Neural cell (in vitro differentiated cells): ENCODE data around the gene JMJD7. TPM values are rescaled to one million over a fixed set of nuclear protein-coding genes. Genes with fewer than 3 reads are reported as not detected.

ENCODE experiments used
- H2AFZ ChIP-seq: fragments of 200-600, 300-800 bp; sonication (generic), shearing (Covaris generic); 2 replicates; pipeline ENCODE4 v1.6.0; 2014; ENCODE audit warnings: low read depth, mild to moderate bottlenecking, antibody characterized with exemption, low read length, moderate library complexity
- H3F3A ChIP-seq: fragments of 200-600 bp; shearing (Covaris generic); 2 replicates; pipeline ENCODE4 v1.6.1; 2016; ENCODE audit warnings: mild to moderate bottlenecking, moderate library complexity, mixed read lengths, antibody characterized with exemption, low read length; ENCODE audit not compliant: insufficient read depth, poor library complexity, severe bottlenecking
- H3K27ac ChIP-seq: fragments of 200-600, 300-800 bp; sonication (generic), shearing (Covaris generic); 2 replicates; pipeline ENCODE4 v1.5.1; 2014; ENCODE audit warnings: mild to moderate bottlenecking, low read length, moderate library complexity
- H3K27me3 ChIP-seq: fragments of 300-800, 200-600 bp; sonication (generic), shearing (Covaris generic); 2 replicates; pipeline ENCODE4 v1.6.0; 2014; ENCODE audit warnings: mild to moderate bottlenecking, low read depth, low read length, moderate library complexity; ENCODE audit not compliant: insufficient read depth
- H3K36me3 ChIP-seq: fragments of 300-800, 200-600 bp; sonication (generic), shearing (Covaris generic); 2 replicates; pipeline ENCODE4 v1.5.1; 2014; ENCODE audit warnings: mild to moderate bottlenecking, antibody characterized with exemption, low read length, moderate library complexity; ENCODE audit not compliant: insufficient read depth
- H3K4me2 ChIP-seq: fragments of 300-800, 200-600 bp; sonication (generic), shearing (Covaris generic); 2 replicates; pipeline ENCODE4 v1.6.0; 2014; ENCODE audit warnings: mild to moderate bottlenecking, low read length
- H3K4me3 ChIP-seq: fragments of 300-800, 200-600 bp; sonication (generic), shearing (Covaris generic); 2 replicates; pipeline ENCODE4 v1.5.1; 2014; ENCODE audit warnings: mild to moderate bottlenecking, low read length, moderate library complexity
- H3K79me2 ChIP-seq: fragments of 200-600 bp; shearing (Covaris generic); replicated peaks from 2 replicates; pipeline ENCODE4 v1.6.0; 2014; ENCODE audit warnings: mild to moderate bottlenecking, low read length, moderate library complexity; ENCODE audit not compliant: insufficient read depth
- H3K9ac ChIP-seq: fragments of 300-800, 200-600 bp; sonication (generic), shearing (Covaris generic); 2 replicates; pipeline ENCODE4 v1.6.1; 2016; ENCODE audit warnings: mild to moderate bottlenecking, low read length, mixed read lengths
- H3K9me2 ChIP-seq: fragments of 200-600 bp; shearing (Covaris generic); 2 replicates; pipeline ENCODE4 v1.6.1; 2016; ENCODE audit warnings: mild to moderate bottlenecking, low read length, mixed read lengths; ENCODE audit not compliant: insufficient read depth
- H3K9me3 ChIP-seq: fragments of 200-600, 300-800 bp; sonication (generic), shearing (Covaris generic); 2 replicates; pipeline ENCODE4 v1.6.1; 2016; ENCODE audit warnings: mild to moderate bottlenecking, mixed run types, low read length, moderate library complexity, mixed read lengths
- H4K20me1 ChIP-seq: fragments of 200-600 bp; shearing (Covaris generic); 2 replicates; pipeline ENCODE4 v1.6.1; 2016; ENCODE audit warnings: mild to moderate bottlenecking, mixed run types; ENCODE audit not compliant: insufficient read depth
- CTCF ChIP-seq: fragments of 450-650 bp; IDR thresholded peaks from 2 replicates; pipeline ENCODE4 v1.5.1; 2014; ENCODE audit warnings: antibody characterized with exemption, mild to moderate bottlenecking, moderate library complexity; ENCODE audit not compliant: poor library complexity, severe bottlenecking
- EP300 ChIP-seq: fragments of 450-650 bp; conservative IDR thresholded peaks from 2 replicates; pipeline ENCODE4 v1.6.1; 2014; ENCODE audit warnings: antibody characterized with exemption, mild to moderate bottlenecking, moderate library complexity; ENCODE audit not compliant: poor library complexity, severe bottlenecking
- EZH2 ChIP-seq: fragments of 200-600, 300-800 bp; shearing (Covaris generic), sonication (generic); IDR thresholded peaks from 2 replicates; pipeline ENCODE4 v1.6.1; 2014; ENCODE audit warnings: antibody characterized with exemption, low read length, borderline replicate concordance, mild to moderate bottlenecking; ENCODE audit not compliant: insufficient read depth, poor library complexity, severe bottlenecking
- MXI1 ChIP-seq: fragments of 450-650 bp; conservative IDR thresholded peaks from 2 replicates; pipeline ENCODE4 v1.6.1; 2014; ENCODE audit warnings: antibody characterized with exemption, mild to moderate bottlenecking; ENCODE audit not compliant: poor library complexity, severe bottlenecking
- POLR2AphosphoS5 ChIP-seq: IDR thresholded peaks from 2 replicates; pipeline ENCODE4 v1.6.1; 2012
- RAD21 ChIP-seq: fragments of 450-650 bp; conservative IDR thresholded peaks from 2 replicates; pipeline ENCODE4 v1.6.1; 2014; ENCODE audit warnings: antibody characterized with exemption, mild to moderate bottlenecking, moderate library complexity
- REST ChIP-seq: IDR thresholded peaks from 2 replicates; pipeline ENCODE4 v1.6.1; 2012; ENCODE audit warnings: borderline replicate concordance
- SMC3 ChIP-seq: fragments of 450-650 bp; conservative IDR thresholded peaks from 2 replicates; pipeline ENCODE4 v1.6.1; 2014; ENCODE audit warnings: antibody characterized with exemption, mild to moderate bottlenecking, moderate library complexity; ENCODE audit not compliant: poor library complexity
- TAF1 ChIP-seq: IDR thresholded peaks from 2 replicates; pipeline ENCODE4 v1.6.1; 2012; ENCODE audit warnings: low read depth
- polyA plus RNA-seq: library from polyadenylated mRNA; depleted of rRNA; stranded (reverse); fragments of >200 nt; gene quantifications from 2 replicates; pipeline ENCODE4 v1.2.3, GENCODE V29; 2014

Gene JMJD7
- polyA plus RNA-seq, 1 donor from 2014 or later: 14.0 TPM

- Histone ChIP-seq H3K4me2 (no peak within 1 kb of the TSS), H3K9ac (no peak within 1 kb of the TSS), H3K9me3 (no peaks in the 10 kb centered on the region), H3K27ac (no peak within 1 kb of the TSS), H2AFZ (no peak within 1 kb of the TSS), H3K9me2 (no peaks in the 10 kb centered on the region), H3K27me3 (no peaks in the 10 kb centered on the region), H3F3A (no peaks in the 10 kb centered on the region), H4K20me1 (no peaks in the 10 kb centered on the region), H3K36me3 (no peaks in the 10 kb centered on the region), H3K4me3 (no peak within 1 kb of the TSS), H3K79me2 (no peaks in the 10 kb centered on the region)
- no peak for TF ChIP-seq CTCF
Observed at GRCh38 chr15:41838400-41838897, 10.6 kb downstream of the JMJD7 start, which contains the start of gene PLA2G4B. TSS of gene PLA2G4B (plus strand) at chr15:41838847. CDS start at chr15:41838914, 67 bp downstream.

GRCh38 chr15:41839781-41840491, 12.0 kb downstream of the JMJD7 start:
- no peak for TF ChIP-seq REST
- TF ChIP-seq EZH2: no peak
- TF ChIP-seq TAF1: no peak
- TF ChIP-seq EP300: no peak
- TF ChIP-seq RAD21: no peak
- no peak for TF ChIP-seq POLR2AphosphoS5
- no peak for TF ChIP-seq CTCF
- no peak for TF ChIP-seq MXI1
- TF ChIP-seq SMC3: no peak
- no peaks in the 10 kb centered on the region for H4K20me1 ChIP-seq
- H3K27ac ChIP-seq: no peak overlapping the region
- H3K36me3 ChIP-seq: no peaks in the 10 kb centered on the region
- H3K4me3 ChIP-seq: no peak overlapping the region
- H3K4me2 ChIP-seq: no peak overlapping the region
- H3K9me3 ChIP-seq: no peaks in the 10 kb centered on the region
- no peak overlapping the region for H3K9ac ChIP-seq
- H3K9me2 ChIP-seq: no peaks in the 10 kb centered on the region
- H3F3A ChIP-seq: no peaks in the 10 kb centered on the region
- H3K79me2 ChIP-seq: no peaks in the 10 kb centered on the region
- H2AFZ ChIP-seq: no peak overlapping the region
- no peaks in the 10 kb centered on the region for H3K27me3 ChIP-seq
